Measurements from ENCODE around the gene CAMTA1. TPM values are rescaled to one million over a fixed set of nuclear protein-coding genes. Genes with fewer than 3 reads are reported as not detected.

The CAMTA1 gene
- total RNA-seq, 1 experiment from 2014 or later, result 69.5 TPM

- Histone ChIP-seq H3K4me3 (replicated peaks in 1 of 2; ENCODE audit: low read depth in 1 of 2, low read length in 2 of 2) (no peak overlapping the region), H3K27me3 (ENCODE audit: insufficient read depth, low read length) (no peaks in the 10 kb centered on the region), H3K27ac (ENCODE audit: low read depth, low read length) (no peak overlapping the region), H4K20me1 (ENCODE audit: insufficient read depth) (no peaks in the 10 kb centered on the region), H3K36me3 (ENCODE audit: control insufficient read depth in 1 of 2, insufficient read depth in 2 of 2, low read length in 2 of 2) (no peaks in the 10 kb centered on the region), H3K9me3 (ENCODE audit: control insufficient read depth in 1 of 2, insufficient read depth in 1 of 2, low read depth in 1 of 2, low read length in 2 of 2) (no peaks in the 10 kb centered on the region), H3K9me2 (ENCODE audit: insufficient read depth) (no peaks in the 10 kb centered on the region), H3K4me2 (ENCODE audit: low read length) (no peak overlapping the region), H3K9ac (ENCODE audit: low read length) (no peak overlapping the region), H3K4me1 (ENCODE audit: control insufficient read depth in 1 of 2, insufficient read depth in 2 of 2, low read length in 2 of 2) (peaks cover 0 to 7% of the 10 kb centered on the region in 2 experiments; a peak in 2 of 4 replicates), H3K79me2 (ENCODE audit: insufficient read depth, low read length) (no peaks in the 10 kb centered on the region), H2AFZ (ENCODE audit: low read depth, low read length, poor library complexity, severe bottlenecking) (no peak overlapping the region)
- POLR2A ChIA-PET, result interaction anchor here (1.4 kb wide), 1 partner anchor 13 kb away, joined by 3 read pairs; no protein-coding TSS in a partner anchor
- CTCF ChIA-PET, result interaction anchor here (0.6 kb wide), 2 partner anchors 190 to 1295 kb away, joined by 3 read pairs; no protein-coding TSS in a partner anchor
- no peak for TF ChIP-seq ZFX (IDR thresholded peaks at IDR 0.05)
- no peak for TF ChIP-seq POLR2AphosphoS5 (IDR thresholded peaks at IDR 0.05; ENCODE audit: low read depth, low read length)
- TF ChIP-seq TCF7L2 (IDR thresholded peaks at IDR 0.05; ENCODE audit: borderline replicate concordance, extremely low read depth, insufficient read depth, insufficient read length), result no peak
- TF ChIP-seq CBX3 (IDR thresholded peaks at IDR 0.05; ENCODE audit: low read depth), result no peak
- no peak for TF ChIP-seq ATF3 (IDR thresholded peaks at IDR 0.05)
- TF ChIP-seq, protein P1, sequence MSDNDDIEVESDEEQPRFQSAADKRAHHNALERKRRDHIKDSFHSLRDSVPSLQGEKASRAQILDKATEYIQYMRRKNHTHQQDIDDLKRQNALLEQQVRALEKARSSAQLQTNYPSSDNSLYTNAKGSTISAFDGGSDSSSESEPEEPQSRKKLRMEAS (IDR thresholded peaks at IDR 0.05), result no peak
- no peak for TF ChIP-seq ZBTB33 (IDR thresholded peaks at IDR 0.05; ENCODE audit: extremely low read depth, insufficient replicate concordance, low read length)
- TF ChIP-seq EGR1 (IDR thresholded peaks at IDR 0.05; ENCODE audit: low read depth), result no peak
- no peak for TF ChIP-seq REST (IDR thresholded peaks at IDR 0.05; ENCODE audit: low read depth)
- TF ChIP-seq EZH2 (IDR thresholded peaks at IDR 0.05), result no peak
- no peak for TF ChIP-seq YY1 (IDR thresholded peaks at IDR 0.05; ENCODE audit: extremely low read depth, insufficient replicate concordance, low read depth, low read length)
- TF ChIP-seq SIN3A (IDR thresholded peaks at IDR 0.05; ENCODE audit: low read depth), result no peak
- no peak for TF ChIP-seq ZNF274 (IDR thresholded peaks at IDR 0.05; ENCODE audit: low read depth, low read length)
- no peak for TF ChIP-seq ELF1 (IDR thresholded peaks at IDR 0.05; ENCODE audit: borderline replicate concordance, low read depth)
- TF ChIP-seq EZH2phosphoT487 (IDR thresholded peaks at IDR 0.05; ENCODE audit: borderline replicate concordance), result no peak
- no peak for TF ChIP-seq JUND (IDR thresholded peaks at IDR 0.05)
- no peak for TF ChIP-seq RAD21 (IDR thresholded peaks at IDR 0.05; ENCODE audit: low read depth)
- no peak for TF ChIP-seq SRF (IDR thresholded peaks at IDR 0.05; ENCODE audit: low read depth)
- no peak for TF ChIP-seq FOSL1 (IDR thresholded peaks at IDR 0.05; ENCODE audit: low read depth)
- no TSS peak for BruUV-seq (replicated peaks)
- ATAC-seq (no peak), DNase-seq (ENCODE audit: low read depth, low spot score) (no peak)
- intact Hi-C loops (cut with micrococcal nuclease), result no loop called here
- RAD21 ChIA-PET (ENCODE audit: low non-redundant PET in 1 of 2, low total read pairs in 2 of 2, uncharacterized antibody in 2 of 2, unreplicated experiment in 2 of 2), result no interaction called here
These were observed 672.6 kb downstream of the CAMTA1 start for GRCh38 chr1:7457811-7458210.

Data from HCT116 (cell line).